GM13977 (cell line): Measurements from ENCODE around the gene SLC22A15.

Source experiments
- DNase-seq: peaks from one replicate; pipeline ENCODE4 v3.0.0; 2012; ENCODE audit warnings: low spot score
- in situ Hi-C: fragments of 300-500 bp; cut with MboI; formaldehyde crosslinking; loops from one replicate; pipeline ENCODE4 v1.12.0; 2022; ENCODE audit warnings: low sequenced_read_pairs, low pct_unique_long_range_greater_than_20kb, mixed read lengths, inconsistent platforms; ENCODE audit not compliant: unreplicated experiment
- TF ChIP-seq, protein P1 (sequence below): IDR thresholded peaks from 2 replicates; pipeline ENCODE4 v1.5.1; 2012; ENCODE audit warnings: mild to moderate bottlenecking, control low read depth; ENCODE audit not compliant: insufficient read depth; ENCODE audit errors: extremely low read depth, missing control alignments

Gene SLC22A15

GRCh38 chr1:116062201-116062600, 85.9 kb downstream of the SLC22A15 start:
- in situ Hi-C loops: no loop called here
- DNase-seq: no peak
- TF ChIP-seq, protein P1, sequence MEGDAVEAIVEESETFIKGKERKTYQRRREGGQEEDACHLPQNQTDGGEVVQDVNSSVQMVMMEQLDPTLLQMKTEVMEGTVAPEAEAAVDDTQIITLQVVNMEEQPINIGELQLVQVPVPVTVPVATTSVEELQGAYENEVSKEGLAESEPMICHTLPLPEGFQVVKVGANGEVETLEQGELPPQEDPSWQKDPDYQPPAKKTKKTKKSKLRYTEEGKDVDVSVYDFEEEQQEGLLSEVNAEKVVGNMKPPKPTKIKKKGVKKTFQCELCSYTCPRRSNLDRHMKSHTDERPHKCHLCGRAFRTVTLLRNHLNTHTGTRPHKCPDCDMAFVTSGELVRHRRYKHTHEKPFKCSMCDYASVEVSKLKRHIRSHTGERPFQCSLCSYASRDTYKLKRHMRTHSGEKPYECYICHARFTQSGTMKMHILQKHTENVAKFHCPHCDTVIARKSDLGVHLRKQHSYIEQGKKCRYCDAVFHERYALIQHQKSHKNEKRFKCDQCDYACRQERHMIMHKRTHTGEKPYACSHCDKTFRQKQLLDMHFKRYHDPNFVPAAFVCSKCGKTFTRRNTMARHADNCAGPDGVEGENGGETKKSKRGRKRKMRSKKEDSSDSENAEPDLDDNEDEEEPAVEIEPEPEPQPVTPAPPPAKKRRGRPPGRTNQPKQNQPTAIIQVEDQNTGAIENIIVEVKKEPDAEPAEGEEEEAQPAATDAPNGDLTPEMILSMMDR: no peak

GRCh38 chr1:116064616-116065015, 88.3 kb downstream of the SLC22A15 start:
- no peak for DNase-seq
- TF ChIP-seq, protein P1: no peak
- in situ Hi-C loops: no loop called here

DNA sequence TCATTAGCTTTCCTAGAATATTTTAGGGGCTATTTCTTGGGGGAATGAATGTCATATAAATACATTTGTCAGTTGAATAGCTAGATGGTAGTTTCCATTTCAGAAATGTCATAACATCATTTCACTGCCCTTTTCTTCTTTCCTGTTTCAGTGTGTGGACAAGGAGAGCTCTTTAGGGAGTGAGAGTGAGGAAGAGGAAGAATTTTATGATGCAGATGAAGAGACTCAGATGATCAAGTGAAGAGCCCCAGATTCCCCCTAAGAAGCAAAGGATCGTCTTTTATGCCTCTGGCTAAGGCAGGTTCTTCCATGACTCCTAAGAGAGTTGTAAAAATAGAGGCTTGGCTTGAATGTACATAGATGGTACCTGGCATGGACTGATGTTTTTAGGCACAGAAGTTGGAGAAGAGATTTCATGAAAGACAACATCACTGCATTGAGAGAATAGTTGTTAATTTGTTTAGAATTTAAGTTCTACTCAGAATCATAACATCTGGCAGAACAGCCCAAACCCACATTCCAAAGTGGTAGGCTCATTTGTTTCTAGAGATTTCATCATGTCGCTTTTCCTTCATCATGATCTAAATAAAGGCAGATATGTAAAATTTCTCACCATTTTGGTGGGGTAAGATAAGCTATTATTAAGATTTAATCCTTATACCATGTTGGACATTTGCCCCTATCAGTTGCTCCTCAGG, 90.7 kb downstream of the SLC22A15 start:
- TF ChIP-seq, protein P1: no peak
- no peak for DNase-seq
- in situ Hi-C loops: no loop called here

DNA sequence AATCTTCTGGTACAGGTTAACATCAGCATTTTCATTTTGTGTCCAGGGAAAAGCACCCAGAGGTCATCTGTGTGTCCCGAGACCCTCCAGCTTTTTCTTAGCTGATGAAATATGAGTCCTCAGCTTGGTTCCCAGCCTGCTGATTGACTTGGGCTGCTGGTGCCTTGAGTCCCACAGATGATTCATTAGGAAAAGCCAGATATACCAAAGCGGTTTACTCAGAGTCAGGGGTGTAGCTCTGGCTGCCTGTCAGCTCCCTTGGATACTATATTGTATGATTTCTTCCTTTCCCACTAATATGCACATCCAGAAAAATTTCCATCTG, 91.2 kb downstream of the SLC22A15 start:
- in situ Hi-C loops: no loop called here
- DNase-seq: no peak
- TF ChIP-seq, protein P1: no peak

- TF ChIP-seq, protein P1: no peak
- DNase-seq: no peak
- in situ Hi-C loops: no loop called here
Observed at GRCh38 chr1:116075575-116075974, 99.3 kb downstream of the SLC22A15 start.

DNA sequence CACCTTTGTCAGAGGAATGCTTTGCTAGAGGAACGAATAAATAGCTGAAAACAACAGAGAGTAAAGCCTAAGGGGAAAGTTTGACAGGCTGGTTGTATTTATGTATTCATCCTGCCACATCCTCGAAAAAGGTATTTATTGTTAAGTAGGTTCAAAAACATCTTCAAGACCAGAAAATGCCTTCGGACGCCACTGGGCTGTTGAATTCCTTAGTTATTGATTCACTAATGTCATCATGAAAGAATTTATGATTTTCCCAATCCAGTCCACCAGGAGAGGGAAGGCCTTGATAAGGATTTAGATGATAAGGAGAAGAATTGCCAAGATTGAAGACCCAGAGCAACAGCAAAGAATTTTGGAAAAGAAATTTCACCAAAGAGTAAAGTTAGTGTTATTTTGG, 99.7 kb downstream of the SLC22A15 start:
- DNase-seq: no peak
- in situ Hi-C loops: no loop called here
- TF ChIP-seq, protein P1: no peak

- no peak for DNase-seq
- TF ChIP-seq, protein P1: no peak
- in situ Hi-C loops: no loop called here
Observed at GRCh38 chr1:116076831-116077230, 100.5 kb downstream of the SLC22A15 start.
